ENCODE data around the gene PRPF6. TPM values are rescaled to one million over a fixed set of nuclear protein-coding genes. Genes with fewer than 3 reads are reported as not detected.
A peak's percentile ranks its signal among the peaks of the same experiment; 100 is the strongest.

PRPF6 gene
- total and polyA plus RNA-seq, 2 of the 13 experiments (the other 11 are each of a cell fraction or from before 2014, with no cell fraction given) = 63.7 to 101 TPM

DNA sequence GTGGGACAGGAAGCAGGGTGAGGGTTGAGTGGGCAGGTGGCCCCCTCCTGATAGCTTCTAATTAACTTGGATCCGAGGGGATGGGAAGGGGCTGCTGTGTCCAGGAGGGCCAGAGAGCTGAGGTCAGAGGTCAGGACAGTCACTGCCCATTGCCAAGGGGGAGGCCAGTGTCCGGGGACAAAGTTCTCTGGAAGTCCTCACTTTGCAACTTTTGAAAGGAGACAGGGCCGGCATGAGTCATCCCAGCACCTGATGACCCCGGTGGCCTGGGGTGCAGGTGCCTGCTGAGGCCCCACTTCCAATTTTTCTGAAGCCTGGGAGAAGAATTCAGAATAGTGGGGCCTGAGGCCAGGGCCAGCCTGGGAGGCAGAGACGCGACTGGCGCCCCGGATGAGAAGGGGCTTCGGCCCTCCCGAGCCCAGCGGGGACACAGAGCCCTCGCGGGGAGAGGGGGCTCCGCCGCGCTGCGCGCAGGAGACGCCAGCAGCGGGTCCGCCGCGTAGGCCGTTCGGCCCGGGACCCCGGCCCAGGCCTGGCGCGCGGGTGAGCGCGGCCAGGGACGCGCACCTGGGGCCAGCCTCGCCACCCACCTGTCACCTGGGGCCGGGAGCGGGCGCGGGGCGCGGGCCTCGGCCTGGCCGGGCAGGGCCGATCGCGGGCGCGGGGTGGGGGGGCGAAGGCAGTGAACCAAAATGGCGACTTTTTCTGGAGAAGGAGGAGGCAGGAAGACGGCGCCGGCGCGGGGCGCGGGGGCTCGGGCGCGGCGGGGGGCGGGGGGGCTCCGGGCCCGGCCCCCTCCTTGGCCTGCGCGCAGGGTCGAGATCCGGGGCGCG lies 11.8 kb upstream of the PRPF6 start (continued):
- TF ChIP-seq SNRNP70 (IDR thresholded peaks at IDR 0.05; ENCODE audit: low read depth, low read length) (no peak), SAP130 (CRISPR knock-in tag; IDR thresholded peaks at IDR 0.05; ENCODE audit: low read depth) (peak; percentile 98), ZNF660 (CRISPR knock-in tag; IDR thresholded peaks at IDR 0.05; ENCODE audit: borderline replicate concordance, low read depth) (no peak), ZEB1 (IDR thresholded peaks at IDR 0.05; ENCODE audit: insufficient replicate concordance, low read depth) (no peak), ZNF124 (CRISPR knock-in tag; IDR thresholded peaks at IDR 0.05) (peak; percentile 85), NFKB2 (CRISPR knock-in tag; IDR thresholded peaks at IDR 0.05; ENCODE audit: borderline replicate concordance) (no peak), ZNF607 (CRISPR knock-in tag; IDR thresholded peaks at IDR 0.05; ENCODE audit: borderline replicate concordance) (no peak), ZNF530 (CRISPR knock-in tag; IDR thresholded peaks at IDR 0.05; ENCODE audit: low read depth) (no peak), GFI1 (CRISPR knock-in tag; IDR thresholded peaks at IDR 0.05; ENCODE audit: borderline replicate concordance) (no peak; the same call in 1 of the 2 replicates), JUN (CRISPR knock-in tag; IDR thresholded peaks at IDR 0.05) (peak; percentile 96)
- TF ChIP-seq, protein P1, sequence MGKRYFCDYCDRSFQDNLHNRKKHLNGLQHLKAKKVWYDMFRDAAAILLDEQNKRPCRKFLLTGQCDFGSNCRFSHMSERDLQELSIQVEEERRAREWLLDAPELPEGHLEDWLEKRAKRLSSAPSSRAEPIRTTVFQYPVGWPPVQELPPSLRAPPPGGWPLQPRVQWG (CRISPR knock-in tag; IDR thresholded peaks at IDR 0.05; ENCODE audit: borderline replicate concordance, low read depth) = no peak
- TF ChIP-seq, protein P2, sequence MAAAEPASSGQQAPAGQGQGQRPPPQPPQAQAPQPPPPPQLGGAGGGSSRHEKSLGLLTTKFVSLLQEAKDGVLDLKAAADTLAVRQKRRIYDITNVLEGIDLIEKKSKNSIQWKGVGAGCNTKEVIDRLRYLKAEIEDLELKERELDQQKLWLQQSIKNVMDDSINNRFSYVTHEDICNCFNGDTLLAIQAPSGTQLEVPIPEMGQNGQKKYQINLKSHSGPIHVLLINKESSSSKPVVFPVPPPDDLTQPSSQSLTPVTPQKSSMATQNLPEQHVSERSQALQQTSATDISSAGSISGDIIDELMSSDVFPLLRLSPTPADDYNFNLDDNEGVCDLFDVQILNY (CRISPR knock-in tag; conservative IDR thresholded peaks at IDR 0.05) = no peak; the same call in 1 of the 2 replicates
- TF ChIP-seq, protein P3, sequence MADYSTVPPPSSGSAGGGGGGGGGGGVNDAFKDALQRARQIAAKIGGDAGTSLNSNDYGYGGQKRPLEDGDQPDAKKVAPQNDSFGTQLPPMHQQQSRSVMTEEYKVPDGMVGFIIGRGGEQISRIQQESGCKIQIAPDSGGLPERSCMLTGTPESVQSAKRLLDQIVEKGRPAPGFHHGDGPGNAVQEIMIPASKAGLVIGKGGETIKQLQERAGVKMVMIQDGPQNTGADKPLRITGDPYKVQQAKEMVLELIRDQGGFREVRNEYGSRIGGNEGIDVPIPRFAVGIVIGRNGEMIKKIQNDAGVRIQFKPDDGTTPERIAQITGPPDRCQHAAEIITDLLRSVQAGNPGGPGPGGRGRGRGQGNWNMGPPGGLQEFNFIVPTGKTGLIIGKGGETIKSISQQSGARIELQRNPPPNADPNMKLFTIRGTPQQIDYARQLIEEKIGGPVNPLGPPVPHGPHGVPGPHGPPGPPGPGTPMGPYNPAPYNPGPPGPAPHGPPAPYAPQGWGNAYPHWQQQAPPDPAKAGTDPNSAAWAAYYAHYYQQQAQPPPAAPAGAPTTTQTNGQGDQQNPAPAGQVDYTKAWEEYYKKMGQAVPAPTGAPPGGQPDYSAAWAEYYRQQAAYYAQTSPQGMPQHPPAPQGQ (CRISPR knock-in tag; IDR thresholded peaks at IDR 0.05; ENCODE audit: borderline replicate concordance) = no peak
- TF ChIP-seq, protein P4, sequence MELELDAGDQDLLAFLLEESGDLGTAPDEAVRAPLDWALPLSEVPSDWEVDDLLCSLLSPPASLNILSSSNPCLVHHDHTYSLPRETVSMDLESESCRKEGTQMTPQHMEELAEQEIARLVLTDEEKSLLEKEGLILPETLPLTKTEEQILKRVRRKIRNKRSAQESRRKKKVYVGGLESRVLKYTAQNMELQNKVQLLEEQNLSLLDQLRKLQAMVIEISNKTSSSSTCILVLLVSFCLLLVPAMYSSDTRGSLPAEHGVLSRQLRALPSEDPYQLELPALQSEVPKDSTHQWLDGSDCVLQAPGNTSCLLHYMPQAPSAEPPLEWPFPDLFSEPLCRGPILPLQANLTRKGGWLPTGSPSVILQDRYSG (CRISPR knock-in tag; IDR thresholded peaks at IDR 0.05) = peak; percentile 41; the same call in 1 of the 2 replicates
- TF ChIP-seq, protein P5, sequence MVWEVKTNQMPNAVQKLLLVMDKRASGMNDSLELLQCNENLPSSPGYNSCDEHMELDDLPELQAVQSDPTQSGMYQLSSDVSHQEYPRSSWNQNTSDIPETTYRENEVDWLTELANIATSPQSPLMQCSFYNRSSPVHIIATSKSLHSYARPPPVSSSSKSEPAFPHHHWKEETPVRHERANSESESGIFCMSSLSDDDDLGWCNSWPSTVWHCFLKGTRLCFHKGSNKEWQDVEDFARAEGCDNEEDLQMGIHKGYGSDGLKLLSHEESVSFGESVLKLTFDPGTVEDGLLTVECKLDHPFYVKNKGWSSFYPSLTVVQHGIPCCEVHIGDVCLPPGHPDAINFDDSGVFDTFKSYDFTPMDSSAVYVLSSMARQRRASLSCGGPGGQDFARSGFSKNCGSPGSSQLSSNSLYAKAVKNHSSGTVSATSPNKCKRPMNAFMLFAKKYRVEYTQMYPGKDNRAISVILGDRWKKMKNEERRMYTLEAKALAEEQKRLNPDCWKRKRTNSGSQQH (CRISPR knock-in tag; IDR thresholded peaks at IDR 0.05; ENCODE audit: low read depth) = no peak; the same call in 1 of the 2 replicates
- TF ChIP-seq, protein P6, sequence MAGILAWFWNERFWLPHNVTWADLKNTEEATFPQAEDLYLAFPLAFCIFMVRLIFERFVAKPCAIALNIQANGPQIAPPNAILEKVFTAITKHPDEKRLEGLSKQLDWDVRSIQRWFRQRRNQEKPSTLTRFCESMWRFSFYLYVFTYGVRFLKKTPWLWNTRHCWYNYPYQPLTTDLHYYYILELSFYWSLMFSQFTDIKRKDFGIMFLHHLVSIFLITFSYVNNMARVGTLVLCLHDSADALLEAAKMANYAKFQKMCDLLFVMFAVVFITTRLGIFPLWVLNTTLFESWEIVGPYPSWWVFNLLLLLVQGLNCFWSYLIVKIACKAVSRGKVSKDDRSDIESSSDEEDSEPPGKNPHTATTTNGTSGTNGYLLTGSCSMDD (CRISPR knock-in tag; IDR thresholded peaks at IDR 0.05) = no peak
- TF ChIP-seq, protein P7, sequence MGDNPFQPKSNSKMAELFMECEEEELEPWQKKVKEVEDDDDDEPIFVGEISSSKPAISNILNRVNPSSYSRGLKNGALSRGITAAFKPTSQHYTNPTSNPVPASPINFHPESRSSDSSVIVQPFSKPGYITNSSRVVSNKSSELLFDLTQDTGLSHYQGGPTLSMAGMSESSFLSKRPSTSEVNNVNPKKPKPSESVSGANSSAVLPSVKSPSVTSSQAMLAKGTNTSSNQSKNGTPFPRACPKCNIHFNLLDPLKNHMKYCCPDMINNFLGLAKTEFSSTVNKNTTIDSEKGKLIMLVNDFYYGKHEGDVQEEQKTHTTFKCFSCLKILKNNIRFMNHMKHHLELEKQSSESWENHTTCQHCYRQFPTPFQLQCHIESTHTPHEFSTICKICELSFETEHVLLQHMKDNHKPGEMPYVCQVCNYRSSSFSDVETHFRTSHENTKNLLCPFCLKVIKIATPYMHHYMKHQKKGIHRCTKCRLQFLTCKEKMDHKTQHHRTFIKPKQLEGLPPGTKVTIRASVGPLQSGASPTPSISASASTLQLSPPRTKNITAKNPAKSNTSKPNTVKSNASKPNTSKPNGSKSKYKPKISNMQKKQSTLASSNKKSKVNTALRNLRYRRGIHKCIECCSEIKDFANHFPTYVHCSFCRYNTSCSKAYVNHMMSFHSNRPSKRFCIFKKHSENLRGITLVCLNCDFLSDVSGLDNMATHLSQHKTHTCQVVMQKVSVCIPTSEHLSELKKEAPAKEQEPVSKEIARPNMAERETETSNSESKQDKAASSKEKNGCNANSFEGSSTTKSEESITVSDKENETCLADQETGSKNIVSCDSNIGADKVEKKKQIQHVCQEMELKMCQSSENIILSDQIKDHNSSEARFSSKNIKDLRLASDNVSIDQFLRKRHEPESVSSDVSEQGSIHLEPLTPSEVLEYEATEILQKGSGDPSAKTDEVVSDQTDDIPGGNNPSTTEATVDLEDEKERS (CRISPR knock-in tag; IDR thresholded peaks at IDR 0.05) = peak; percentile 71; the same call in 1 of the 2 replicates

Data from HepG2 (cell line).